Stimulated activated CD8-positive, alpha-beta memory T cell treated with anti-CD3 and anti-CD28 coated beads, Interleukin-12 subunit alpha, Interleukin-12 subunit beta, amount 100 ng/mL, for 4 hours (primary cell): ENCODE measurements around the gene IQCK.

Source experiments
- DNase-seq: peaks from one replicate; pipeline ENCODE4 v3.0.0-alpha.2; 2020; ENCODE audit warnings: low read depth

The IQCK gene

GRCh38 chr16:19885451-19886072 lies 167.5 kb downstream of the IQCK start:
- DNase-seq: no peak

DNA sequence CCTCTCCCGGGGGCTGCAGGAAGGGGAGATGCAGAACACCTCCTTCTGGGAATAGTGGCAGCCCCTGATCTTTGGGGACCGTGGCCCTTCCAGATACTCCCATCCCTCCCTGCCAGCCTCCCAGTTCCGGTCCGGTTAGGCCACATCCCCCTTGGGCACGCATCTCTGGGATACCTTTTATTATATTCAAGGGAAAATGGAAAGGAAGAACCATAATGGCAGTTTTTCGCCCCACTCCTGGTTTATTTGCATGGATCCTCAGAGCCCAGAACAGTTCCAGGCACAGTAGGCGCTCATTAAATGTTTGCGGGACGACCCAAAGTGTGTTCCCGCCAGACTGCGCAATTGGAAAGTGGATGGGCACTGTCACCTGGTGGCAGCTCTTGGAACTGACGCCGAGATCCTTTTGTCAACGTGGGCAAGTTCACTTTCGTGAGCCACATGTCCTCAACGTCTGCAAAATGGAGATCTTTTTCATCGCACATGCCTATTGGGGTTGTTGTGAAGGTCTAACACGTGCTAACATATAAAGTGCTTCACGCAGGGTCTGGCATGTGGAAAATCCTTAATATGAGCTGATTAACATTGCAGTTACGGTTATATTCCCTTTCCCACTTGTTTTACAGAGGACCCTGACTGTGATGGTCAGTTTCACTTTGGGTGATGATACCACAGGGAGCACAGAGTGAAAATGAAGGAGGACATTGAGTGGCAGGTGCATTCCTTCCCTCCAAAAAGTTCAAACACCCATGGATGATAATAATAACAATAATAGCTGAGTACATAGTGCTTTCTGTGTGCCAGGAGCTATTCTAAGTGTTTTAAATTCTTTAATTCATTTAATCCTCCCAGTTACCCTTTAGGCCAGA lies 168.2 kb downstream of the IQCK start:
- peak; percentile 57 for DNase-seq

- no peak for DNase-seq
Observed at GRCh38 chr16:19888834-19889233, 170.8 kb downstream of the IQCK start.

GRCh38 chr16:19890901-19891300 lies 172.8 kb downstream of the IQCK start:
- DNase-seq: no peak

- no peak for DNase-seq
Observed at GRCh38 chr16:19892902-19893301, 174.8 kb downstream of the IQCK start.

- DNase-seq: no peak
Observed at GRCh38 chr16:19894586-19894985, 176.5 kb downstream of the IQCK start.

- no peak for DNase-seq
Observed at GRCh38 chr16:19896951-19897350, 178.9 kb downstream of the IQCK start.

GRCh38 chr16:19898166-19898565 lies 180.1 kb downstream of the IQCK start:
- DNase-seq: no peak

DNA sequence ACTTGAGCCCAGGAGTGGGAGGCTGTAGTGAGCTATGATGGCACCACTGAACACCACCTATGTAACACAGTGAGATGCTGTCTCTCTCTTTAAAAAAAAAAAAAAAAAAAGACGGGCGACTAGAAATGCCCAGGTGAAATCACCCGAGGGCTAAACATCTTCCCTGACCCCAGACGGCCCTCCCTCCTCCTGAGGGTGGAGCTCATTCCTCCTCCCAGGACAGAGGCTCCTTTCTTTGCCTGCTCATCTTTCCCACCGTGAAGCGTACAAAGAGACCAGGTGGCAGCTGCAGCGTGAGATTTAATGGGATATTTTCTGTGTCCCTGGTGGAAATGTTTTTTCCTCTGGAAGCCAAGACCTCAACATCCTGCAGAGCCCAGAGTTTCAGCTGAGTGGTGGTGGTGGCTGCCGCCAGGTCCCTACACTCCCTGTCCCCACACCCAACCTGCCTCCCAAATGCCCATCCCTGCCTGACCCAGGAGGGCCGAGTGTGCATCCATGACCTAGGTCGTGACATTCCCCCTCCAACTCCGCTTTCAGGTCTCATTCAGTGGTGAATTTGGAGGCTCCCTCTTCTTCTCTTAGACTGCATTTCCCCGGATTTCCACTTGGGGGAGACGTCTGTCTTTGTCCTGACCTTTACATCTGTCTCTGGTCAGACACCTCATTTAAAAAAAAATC lies 181.0 kb downstream of the IQCK start:
- no peak for DNase-seq

DNA sequence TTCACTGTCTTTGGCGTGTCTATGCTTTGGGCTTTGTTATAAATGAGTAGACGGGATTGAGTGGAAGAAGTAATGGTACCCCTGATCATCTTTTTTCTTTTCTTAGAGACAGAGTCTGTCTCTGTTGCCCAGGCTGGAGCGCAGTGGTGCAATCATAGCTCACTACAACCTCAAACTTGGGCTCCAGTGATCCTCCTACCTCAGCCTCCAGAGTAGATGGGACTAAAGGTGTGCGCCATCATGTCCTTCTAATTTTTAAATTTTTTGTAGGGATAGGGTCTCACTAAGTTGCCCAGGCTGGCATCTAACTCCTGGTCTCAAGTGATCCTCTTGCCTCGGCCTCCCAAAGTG lies 181.5 kb downstream of the IQCK start:
- DNase-seq: no peak

GRCh38 chr16:19901164-19901563 lies 183.1 kb downstream of the IQCK start:
- DNase-seq: no peak

DNA sequence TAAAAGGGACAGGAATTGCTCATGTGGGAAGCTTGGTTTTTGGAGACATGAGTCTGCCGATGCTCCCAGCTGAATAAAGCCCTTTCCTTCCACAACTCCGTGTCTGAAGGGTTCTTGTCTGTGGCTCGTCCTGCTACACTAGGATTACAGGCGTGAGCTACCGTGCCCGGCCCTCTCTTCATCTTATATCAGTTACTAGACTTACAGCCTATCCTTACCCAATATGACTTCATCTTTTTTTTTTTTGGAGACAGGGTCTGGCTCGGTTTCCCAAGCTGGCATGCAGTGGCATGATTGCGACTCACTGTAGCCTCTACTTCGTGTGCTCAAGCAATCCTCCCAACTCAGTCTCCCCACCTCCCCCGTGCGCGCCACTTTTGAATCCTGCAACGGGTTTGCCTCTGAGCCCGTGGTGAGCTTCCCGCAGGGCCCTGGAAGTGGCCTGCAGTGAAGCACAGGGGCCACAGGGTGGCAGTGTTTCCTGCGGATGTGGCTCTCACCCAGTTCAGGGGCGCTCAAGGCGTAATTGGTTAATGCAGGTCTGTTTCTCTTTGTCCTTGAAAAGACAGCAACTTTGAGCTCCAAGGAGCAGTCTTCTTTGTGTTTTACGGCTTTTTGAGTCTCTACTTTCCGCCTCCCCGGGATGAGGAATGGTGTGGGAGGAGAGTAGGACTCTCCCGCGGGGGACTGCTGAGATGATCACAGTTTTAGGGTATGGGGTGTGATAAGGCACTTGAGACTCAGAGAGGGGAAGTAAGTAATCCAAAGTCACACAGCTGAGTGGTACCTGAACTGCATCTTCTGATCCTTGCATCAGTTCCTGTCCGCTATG lies 189.3 kb downstream of the IQCK start:
- DNase-seq: peak; percentile 30
